PC-9 (cell line): Measurements from ENCODE around the gene KCNIP1. TPM values are rescaled to one million over a fixed set of nuclear protein-coding genes. Genes with fewer than 3 reads are reported as not detected.

Experiments
- BruUV-seq: library from RNA; stranded (reverse); fragments of 400-500 nt; replicated peaks from 2 replicates; lab custom pipeline; 2021; lab: Mats Ljungman, UMichigan
- CTCF ChIA-PET: fragments of 300-600 bp; sonication (Branson Sonifier 250); formaldehyde crosslinking; loops from one replicate; lab custom pipeline; 2022; ENCODE audit warnings: antibody characterized with exemption; lab: Charles Lee
- POLR2A ChIA-PET: fragments of 300-600 bp; sonication (Branson Sonifier 250); formaldehyde crosslinking; loops from one replicate; lab custom pipeline; 2022; ENCODE audit warnings: antibody characterized with exemption; ENCODE audit not compliant: unreplicated experiment; lab: Charles Lee
- DNase-seq, 2 experiments: peaks; one replicate each; pipeline versions ENCODE4 v3.0.0 to v3.0.0-alpha.2; 2015 to 2022; ENCODE audit warnings: mixed read lengths in 1 of 2
- H2AFZ ChIP-seq: fragments of 200-600 bp; sonication (generic); 2 replicates; pipeline ENCODE4 v1.8.1; 2017; ENCODE audit warnings: antibody characterized with exemption
- H3F3A ChIP-seq: fragments of 200-600 bp; sonication (generic); 2 replicates; pipeline ENCODE4 v1.8.1; 2017; ENCODE audit warnings: antibody characterized with exemption, mild to moderate bottlenecking, low read depth; ENCODE audit not compliant: insufficient read depth
- H3K27ac ChIP-seq: fragments of 200-600 bp; sonication (generic); 2 replicates; pipeline ENCODE4 v1.6.1; 2016; ENCODE audit warnings: mixed run types
- H3K27me3 ChIP-seq: fragments of 200-600 bp; sonication (generic); 2 replicates; pipeline ENCODE4 v1.6.1; 2016; ENCODE audit warnings: low read depth, mixed run types; ENCODE audit not compliant: insufficient read depth
- H3K36me3 ChIP-seq: fragments of 200-600 bp; sonication (generic); 2 replicates; pipeline ENCODE4 v1.6.1; 2016; ENCODE audit warnings: low read depth, mixed run types
- H3K4me1 ChIP-seq: fragments of 200-600 bp; sonication (generic); replicated peaks from 2 replicates; pipeline ENCODE4 v1.6.1; 2016; ENCODE audit warnings: mixed run types; ENCODE audit not compliant: insufficient read depth
- H3K4me2 ChIP-seq: fragments of 200-600 bp; sonication (generic); 2 replicates; pipeline ENCODE4 v1.6.1; 2017; ENCODE audit warnings: mixed run types
- H3K4me3 ChIP-seq: fragments of 200-600 bp; sonication (generic); 2 replicates; pipeline ENCODE4 v1.6.1; 2016; ENCODE audit warnings: mixed run types
- H3K79me2 ChIP-seq: fragments of 200-600 bp; sonication (generic); 2 replicates; pipeline ENCODE4 v1.6.1; 2017; ENCODE audit warnings: low read depth, mixed run types
- H3K9me2 ChIP-seq: fragments of 200-600 bp; sonication (generic); 2 replicates; pipeline ENCODE4 v1.8.1; 2017; ENCODE audit warnings: mild to moderate bottlenecking; ENCODE audit not compliant: insufficient read depth
- H3K9me3 ChIP-seq: fragments of 200-600 bp; sonication (generic); 2 replicates; pipeline ENCODE4 v1.8.1; 2016; ENCODE audit warnings: low read depth; ENCODE audit not compliant: insufficient read depth
- H4K20me1 ChIP-seq: fragments of 200-600 bp; sonication (generic); 2 replicates; pipeline ENCODE4 v1.8.1; 2017; ENCODE audit not compliant: insufficient read depth
- CTCF ChIP-seq: fragments of 200-600 bp; sonication (generic); conservative IDR thresholded peaks from 2 replicates; pipeline ENCODE4 v1.6.1; 2017; ENCODE audit warnings: mixed run types, antibody characterized with exemption, mild to moderate bottlenecking, moderate library complexity
- EZH2 ChIP-seq: fragments of 200-600 bp; sonication (generic); IDR thresholded peaks from 2 replicates; pipeline ENCODE4 v1.8.0; 2017; ENCODE audit warnings: antibody characterized with exemption, low read depth
- intact Hi-C: fragments of 100-400 bp; cut with micrococcal nuclease; formaldehyde crosslinking; loops from one replicate; pipeline ENCODE4 v1.10.0; 2022; ENCODE audit not compliant: unreplicated experiment
- total RNA-seq: library from RNA; stranded (reverse); gene quantifications from 2 replicates; pipeline ENCODE4 v1.2.3, GENCODE V29; 2021

The KCNIP1 gene
- total RNA-seq, 1 experiment from 2014 or later, result not detected

GRCh38 chr5:170584450-170585058 is 80.7 kb downstream of the KCNIP1 start:
- Histone ChIP-seq H3K27me3 (no peaks in the 10 kb centered on the region), H3K4me1 (no peaks in the 10 kb centered on the region), H3K36me3 (no peaks in the 10 kb centered on the region), H3K4me2 (no peak overlapping the region), H3K79me2 (no peaks in the 10 kb centered on the region), H3K4me3 (no peak overlapping the region), H4K20me1 (no peaks in the 10 kb centered on the region), H3K9me3 (no peaks in the 10 kb centered on the region), H3K27ac (no peak overlapping the region), H2AFZ (no peak overlapping the region), H3K9me2 (no peaks in the 10 kb centered on the region), H3F3A (no peaks in the 10 kb centered on the region)
- intact Hi-C loops, result no loop called here
- no peak for TF ChIP-seq EZH2
- no peak for TF ChIP-seq CTCF
- no TSS peak for BruUV-seq
- ChIA-PET CTCF (no interaction called here), POLR2A (no interaction called here)
- no peak for DNase-seq

- Histone ChIP-seq H4K20me1 (no peaks in the 10 kb centered on the region), H3K4me3 (no peak overlapping the region), H2AFZ (no peak overlapping the region), H3K4me2 (no peak overlapping the region), H3K9me2 (no peaks in the 10 kb centered on the region), H3K4me1 (no peaks in the 10 kb centered on the region), H3K79me2 (no peaks in the 10 kb centered on the region), H3K27me3 (no peaks in the 10 kb centered on the region), H3F3A (no peaks in the 10 kb centered on the region), H3K9me3 (no peaks in the 10 kb centered on the region), H3K36me3 (no peaks in the 10 kb centered on the region), H3K27ac (no peak overlapping the region)
- intact Hi-C loops, result no loop called here
- BruUV-seq, result no TSS peak
- POLR2A ChIA-PET, result no interaction called here
- TF ChIP-seq CTCF (no peak), EZH2 (no peak)
- no peak for DNase-seq
- CTCF ChIA-PET, result no interaction called here
Measured at GRCh38 chr5:170585273-170585948, 81.6 kb downstream of the KCNIP1 start.

GRCh38 chr5:170587808-170588207 is 84.0 kb downstream of the KCNIP1 start:
- DNase-seq, result no peak
- H3K9me2 ChIP-seq, result no peaks in the 10 kb centered on the region
- no peaks in the 10 kb centered on the region for H3K9me3 ChIP-seq
- TF ChIP-seq EZH2 (no peak), CTCF (no peak)
- no peaks in the 10 kb centered on the region for H3K79me2 ChIP-seq
- no peak overlapping the region for H3K4me2 ChIP-seq
- no peaks in the 10 kb centered on the region for H3K36me3 ChIP-seq
- no peak overlapping the region for H2AFZ ChIP-seq
- H4K20me1 ChIP-seq, result no peaks in the 10 kb centered on the region
- no peaks in the 10 kb centered on the region for H3K27me3 ChIP-seq
- POLR2A ChIA-PET, result no interaction called here
- no peak overlapping the region for H3K27ac ChIP-seq
- H3K4me3 ChIP-seq, result no peak overlapping the region
- CTCF ChIA-PET, result no interaction called here
- no peaks in the 10 kb centered on the region for H3K4me1 ChIP-seq
- BruUV-seq, result no TSS peak
- intact Hi-C loops, result no loop called here
- no peaks in the 10 kb centered on the region for H3F3A ChIP-seq
